Coronary artery (tissue), 2 donors: ENCODE data around the gene RUNX2.

Experiments used
- DNase-seq: peaks from one replicate; pipeline ENCODE4 v3.0.0-alpha.2; 2017; ENCODE audit warnings: low spot score
- H3K27ac ChIP-seq, 2 donors: fragments of 200-600 bp; sonication (generic); one replicate each; pipeline ENCODE4 v1.5.1; 2016 to 2019
- H3K4me3 ChIP-seq: fragments of 200-600 bp; sonication (generic); 2 replicates; pipeline ENCODE4 v1.5.1; 2016; ENCODE audit warnings: mild to moderate bottlenecking, moderate library complexity
- TF ChIP-seq, protein P1 (sequence below): fragments of 200-600 bp; sonication (generic); IDR thresholded peaks from one replicate; pipeline ENCODE4 v1.5.1; 2019; ENCODE audit warnings: antibody characterized with exemption

RUNX2 gene

DNA sequence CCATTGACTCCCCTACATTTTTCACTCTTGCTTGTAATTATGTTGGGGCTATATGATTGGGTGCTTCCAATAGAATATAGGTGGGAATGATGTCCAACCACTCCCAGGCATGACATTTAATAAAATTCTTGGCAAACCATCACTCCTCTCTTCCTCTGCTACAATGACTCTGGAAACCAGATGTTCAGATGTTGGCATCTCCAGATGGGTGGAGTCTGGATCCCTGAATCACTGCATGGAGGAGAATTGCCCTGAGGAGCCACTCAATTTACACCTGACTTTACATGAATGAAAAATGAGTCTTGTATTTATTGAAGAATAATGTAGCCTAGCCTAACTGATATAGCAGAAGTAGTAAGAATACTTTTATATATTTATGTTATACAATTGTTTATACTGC is 356.3 kb downstream of the RUNX2 start:
- TF ChIP-seq, protein P1, sequence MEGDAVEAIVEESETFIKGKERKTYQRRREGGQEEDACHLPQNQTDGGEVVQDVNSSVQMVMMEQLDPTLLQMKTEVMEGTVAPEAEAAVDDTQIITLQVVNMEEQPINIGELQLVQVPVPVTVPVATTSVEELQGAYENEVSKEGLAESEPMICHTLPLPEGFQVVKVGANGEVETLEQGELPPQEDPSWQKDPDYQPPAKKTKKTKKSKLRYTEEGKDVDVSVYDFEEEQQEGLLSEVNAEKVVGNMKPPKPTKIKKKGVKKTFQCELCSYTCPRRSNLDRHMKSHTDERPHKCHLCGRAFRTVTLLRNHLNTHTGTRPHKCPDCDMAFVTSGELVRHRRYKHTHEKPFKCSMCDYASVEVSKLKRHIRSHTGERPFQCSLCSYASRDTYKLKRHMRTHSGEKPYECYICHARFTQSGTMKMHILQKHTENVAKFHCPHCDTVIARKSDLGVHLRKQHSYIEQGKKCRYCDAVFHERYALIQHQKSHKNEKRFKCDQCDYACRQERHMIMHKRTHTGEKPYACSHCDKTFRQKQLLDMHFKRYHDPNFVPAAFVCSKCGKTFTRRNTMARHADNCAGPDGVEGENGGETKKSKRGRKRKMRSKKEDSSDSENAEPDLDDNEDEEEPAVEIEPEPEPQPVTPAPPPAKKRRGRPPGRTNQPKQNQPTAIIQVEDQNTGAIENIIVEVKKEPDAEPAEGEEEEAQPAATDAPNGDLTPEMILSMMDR: no peak
- Histone ChIP-seq H3K4me3 (no peak overlapping the region), H3K27ac (no peak overlapping the region)
- no peak for DNase-seq

DNA sequence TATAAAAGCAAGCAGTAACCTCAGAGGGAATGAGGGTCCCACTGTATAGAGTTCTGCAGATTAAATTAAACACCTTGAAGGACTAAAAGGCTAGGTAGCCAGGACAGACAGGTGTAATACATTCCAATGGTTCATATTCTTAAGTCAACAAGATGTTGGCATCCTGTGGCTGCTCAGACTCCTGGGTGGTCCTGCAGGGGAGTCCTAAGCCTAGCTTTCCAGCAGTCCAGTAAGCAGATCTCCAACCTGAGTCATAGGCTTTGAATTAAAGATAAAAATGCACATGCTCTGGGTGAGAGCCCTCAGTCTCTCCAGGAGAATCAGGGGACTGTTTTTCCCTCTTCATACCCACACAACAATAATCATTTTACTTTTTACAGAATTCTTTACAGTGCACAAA is 356.9 kb downstream of the RUNX2 start:
- H3K27ac ChIP-seq: no peak overlapping the region
- no peak overlapping the region for H3K4me3 ChIP-seq
- TF ChIP-seq, protein P1: no peak
- no peak for DNase-seq

GRCh38 chr6:45686841-45687569 is 358.9 kb downstream of the RUNX2 start:
- DNase-seq: no peak
- TF ChIP-seq, protein P1: no peak
- Histone ChIP-seq H3K4me3 (no peak overlapping the region), H3K27ac (no peak overlapping the region)

GRCh38 chr6:45687570-45687969 is 359.4 kb downstream of the RUNX2 start:
- Histone ChIP-seq H3K4me3 (no peak overlapping the region), H3K27ac (no peak overlapping the region)
- TF ChIP-seq, protein P1: no peak
- DNase-seq: no peak

DNA sequence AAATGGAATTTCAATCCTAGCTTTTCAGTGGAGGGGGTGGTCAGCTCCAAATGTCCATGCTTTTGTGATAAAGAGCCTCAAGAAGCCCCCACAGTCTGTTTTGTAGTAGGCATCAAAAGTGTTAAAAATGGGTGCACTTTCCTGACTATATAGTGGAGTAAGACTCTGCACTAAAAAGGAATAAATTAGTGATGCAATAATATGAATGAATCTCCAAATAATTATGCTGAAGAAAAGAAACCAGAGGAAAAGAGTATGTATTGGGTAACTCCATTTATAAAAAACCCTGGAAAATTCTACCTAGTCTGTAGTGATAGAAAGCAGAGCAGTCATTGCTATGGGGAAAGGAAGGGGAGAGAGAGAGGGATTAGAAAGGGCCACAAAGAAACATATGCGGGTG is 360.1 kb downstream of the RUNX2 start:
- H3K27ac ChIP-seq: no peak overlapping the region
- H3K4me3 ChIP-seq: no peak overlapping the region
- TF ChIP-seq, protein P1: no peak
- no peak for DNase-seq

DNA sequence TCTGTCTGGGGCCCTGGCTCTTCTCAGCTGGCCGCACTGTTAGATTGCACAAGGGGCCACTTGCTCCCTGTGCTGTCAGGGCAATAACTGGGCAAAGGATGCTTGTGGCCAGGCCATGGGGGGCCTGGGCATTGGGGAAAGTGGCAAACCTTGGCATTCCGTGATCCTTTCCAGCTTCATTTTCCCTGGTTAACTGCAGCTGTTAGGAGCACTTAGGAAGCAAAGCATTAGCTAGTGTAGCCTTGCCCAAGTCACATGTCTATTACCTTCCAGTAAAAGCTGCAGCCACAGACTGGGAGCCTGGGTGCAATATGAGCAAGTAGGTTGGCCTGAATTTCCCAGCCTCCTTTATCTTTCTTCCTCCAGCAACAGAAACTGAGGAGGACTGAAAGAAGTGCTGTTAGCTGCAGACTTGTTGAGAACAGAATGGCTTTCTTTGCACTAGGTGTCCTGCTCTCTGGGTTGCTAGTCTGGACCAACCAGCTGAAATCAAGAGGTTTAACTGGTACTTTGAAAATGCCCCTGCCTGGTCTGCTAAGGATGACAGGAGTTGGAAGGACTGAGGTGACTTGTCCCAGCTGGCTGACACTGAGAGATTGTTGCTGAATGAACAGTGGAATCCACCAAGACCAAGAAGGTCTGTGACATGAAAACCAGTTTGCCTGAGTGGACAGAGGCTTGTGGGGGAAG is 361.9 kb downstream of the RUNX2 start:
- Histone ChIP-seq H3K27ac (no peak overlapping the region), H3K4me3 (no peak overlapping the region)
- TF ChIP-seq, protein P1: no peak
- DNase-seq: no peak

DNA sequence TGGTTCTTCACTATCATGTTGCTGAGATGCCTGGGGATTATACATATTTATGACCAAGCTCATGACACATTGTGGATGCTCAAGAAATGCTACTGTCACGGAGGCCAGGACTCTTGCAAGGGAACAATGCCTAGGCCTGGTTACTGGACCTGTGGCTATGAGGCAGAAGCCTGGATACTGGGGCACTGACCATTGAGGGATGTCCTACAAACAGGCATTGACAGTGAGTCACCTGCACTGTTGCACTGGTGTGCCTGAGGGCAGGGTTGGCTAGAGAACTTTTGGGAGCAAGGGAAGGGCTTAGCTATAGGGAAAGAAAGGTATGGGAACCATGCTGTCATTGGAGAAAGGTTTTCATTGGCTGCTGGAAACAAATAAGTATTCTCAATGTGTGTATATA is 362.7 kb downstream of the RUNX2 start:
- Histone ChIP-seq H3K27ac (no peak overlapping the region), H3K4me3 (no peak overlapping the region)
- no peak for DNase-seq
- TF ChIP-seq, protein P1: no peak
